A549 (cell line): ENCODE data around the gene ENO3.

Experiments
- CEBPB ChIP-seq, 2 experiments: fragments of >200 bp in 1 of 2; sonication (Bioruptor Twin) in 1 of 2; formaldehyde crosslinking in 1 of 2; IDR thresholded peaks; 2 replicates each; pipeline ENCODE4 v1.6.1; 2012 to 2016
- CTCF ChIP-seq: fragments of >200 bp; sonication (Bioruptor Twin); formaldehyde crosslinking; IDR thresholded peaks from 3 replicates; pipeline ENCODE4 v1.5.1; 2016
- EP300 ChIP-seq, 2 experiments: fragments of >200 bp; sonication (Bioruptor Twin); formaldehyde crosslinking; IDR thresholded peaks; 2 replicates in 1 of 2; 3 replicates in 1 of 2; pipeline ENCODE4 v1.6.1; 2016 to 2017
- MAFK ChIP-seq: fragments of 450-650 bp; IDR thresholded peaks from 2 replicates; pipeline ENCODE4 v1.6.1; 2014; ENCODE audit not compliant: partially characterized antibody
- POLR2AphosphoS2 ChIP-seq: conservative IDR thresholded peaks from 2 replicates; pipeline ENCODE4 v1.6.1; 2012; ENCODE audit warnings: low read length, improper control_type of control experiment, inconsistent platforms
- RCOR1 ChIP-seq: fragments of 150-350 bp; IDR thresholded peaks from 2 replicates; pipeline ENCODE4 v1.6.1; 2014; ENCODE audit warnings: antibody characterized with exemption, low read length, low read depth
- TP53 ChIP-seq: fragments of 250-450 bp; sonication (Bioruptor Pico); IDR thresholded peaks from 2 replicates; pipeline ENCODE4 v1.5.0; 2021; ENCODE audit warnings: mild to moderate bottlenecking, moderate library complexity
- TF ChIP-seq, protein P1 (sequence below): fragments of 450-650 bp; IDR thresholded peaks from 2 replicates; pipeline ENCODE4 v1.6.1; 2014; ENCODE audit warnings: antibody characterized with exemption
- TF ChIP-seq, protein P2 (sequence below): IDR thresholded peaks from 2 replicates; pipeline ENCODE4 v1.6.1; 2012

- no peak for TF ChIP-seq POLR2AphosphoS2
- TF ChIP-seq MAFK: no peak
- TF ChIP-seq, protein P1, sequence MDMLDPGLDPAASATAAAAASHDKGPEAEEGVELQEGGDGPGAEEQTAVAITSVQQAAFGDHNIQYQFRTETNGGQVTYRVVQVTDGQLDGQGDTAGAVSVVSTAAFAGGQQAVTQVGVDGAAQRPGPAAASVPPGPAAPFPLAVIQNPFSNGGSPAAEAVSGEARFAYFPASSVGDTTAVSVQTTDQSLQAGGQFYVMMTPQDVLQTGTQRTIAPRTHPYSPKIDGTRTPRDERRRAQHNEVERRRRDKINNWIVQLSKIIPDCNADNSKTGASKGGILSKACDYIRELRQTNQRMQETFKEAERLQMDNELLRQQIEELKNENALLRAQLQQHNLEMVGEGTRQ: no peak
- no peak for TF ChIP-seq RCOR1
- TF ChIP-seq CTCF: no peak
- TF ChIP-seq, protein P2, sequence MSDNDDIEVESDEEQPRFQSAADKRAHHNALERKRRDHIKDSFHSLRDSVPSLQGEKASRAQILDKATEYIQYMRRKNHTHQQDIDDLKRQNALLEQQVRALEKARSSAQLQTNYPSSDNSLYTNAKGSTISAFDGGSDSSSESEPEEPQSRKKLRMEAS: no peak
- TF ChIP-seq CEBPB (IDR thresholded peaks at IDR 0.05): no peak
- no peak for TF ChIP-seq EP300 (IDR thresholded peaks at IDR 0.05)
- no peak for TF ChIP-seq TP53
Measured at GRCh38 chr17:4960279-4960922, 9.5 kb downstream of the ENO3 start.
